LHCN-M2 (cell line): ENCODE measurements around the gene TSPAN14. TPM values are rescaled to one million over a fixed set of nuclear protein-coding genes. Genes with fewer than 3 reads are reported as not detected.

ENCODE experiments used
- DNase-seq: peaks from one replicate; pipeline ENCODE4 v3.0.0-alpha.2; 2012; ENCODE audit warnings: low read depth
- total RNA-seq: library from RNA; depleted of rRNA; stranded (reverse); fragments of >200 nt; gene quantifications from 2 replicates; pipeline ENCODE4 v1.2.3, GENCODE V29; 2014

Gene TSPAN14
- total RNA-seq, 1 experiment from 2014 or later, result 18.6 TPM

- no peak for DNase-seq
Observed at GRCh38 chr10:80502621-80503583, 48.8 kb downstream of the TSPAN14 start.

DNA sequence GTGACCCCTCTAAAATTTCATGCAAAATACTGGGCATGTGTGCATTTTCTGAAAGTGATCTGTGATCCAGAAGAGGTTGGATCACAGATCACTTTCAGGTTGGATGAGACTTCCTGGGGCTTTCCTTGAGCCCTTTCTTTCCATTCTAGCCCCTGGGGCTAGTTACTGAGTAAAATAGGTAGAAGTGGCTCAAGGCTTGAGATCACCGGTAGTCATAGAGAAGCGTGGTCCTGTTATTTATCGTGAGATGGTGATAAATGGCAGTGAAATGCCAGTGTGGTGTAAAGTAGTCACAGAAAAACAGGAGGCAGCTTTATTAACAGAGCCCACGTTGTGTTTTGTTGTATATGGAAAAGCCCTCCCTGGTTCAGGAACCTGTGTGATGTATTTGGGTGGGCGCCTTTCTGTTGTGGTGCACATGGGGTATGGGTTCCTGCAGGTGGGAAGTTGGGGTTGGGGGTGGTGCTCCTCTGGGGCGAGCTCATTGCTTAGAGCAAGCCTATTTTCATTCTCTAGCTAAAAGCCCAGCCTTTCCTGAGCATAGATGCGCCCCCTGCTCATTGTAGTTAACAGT, 49.6 kb downstream of the TSPAN14 start:
- no peak for DNase-seq

- DNase-seq, result no peak
Observed at GRCh38 chr10:80504158-80504811, 50.2 kb downstream of the TSPAN14 start.

DNA sequence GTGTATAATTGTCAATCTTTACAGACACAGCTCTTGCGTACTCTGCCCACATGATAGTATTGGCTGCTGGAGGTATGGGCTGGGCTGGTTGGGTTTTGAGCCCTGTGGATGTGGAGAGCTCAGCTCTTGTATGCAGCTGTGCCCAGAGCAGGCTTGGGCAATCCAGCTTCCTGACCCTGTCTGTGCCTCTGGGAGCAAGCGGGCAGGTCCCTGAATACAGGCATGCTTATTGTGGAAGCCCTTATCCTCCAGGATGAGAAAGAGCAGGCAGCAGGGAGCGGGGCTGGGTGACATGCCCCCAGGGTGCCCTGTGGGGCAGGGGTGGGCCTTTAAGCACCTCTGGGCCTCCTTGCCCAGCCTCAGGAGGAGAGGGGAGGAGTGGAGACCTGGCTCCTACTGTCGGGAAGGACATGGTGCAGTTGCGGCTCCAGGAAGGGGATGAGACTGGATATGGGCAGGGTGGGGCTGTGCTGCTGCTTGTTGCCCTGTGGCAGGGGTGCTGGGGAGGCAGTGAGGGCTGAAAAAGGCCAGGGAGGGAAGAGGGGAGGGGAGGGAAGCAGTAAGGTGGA, 50.9 kb downstream of the TSPAN14 start:
- DNase-seq, result no peak

- DNase-seq, result no peak
Observed at GRCh38 chr10:80506189-80506575, 52.1 kb downstream of the TSPAN14 start.

DNA sequence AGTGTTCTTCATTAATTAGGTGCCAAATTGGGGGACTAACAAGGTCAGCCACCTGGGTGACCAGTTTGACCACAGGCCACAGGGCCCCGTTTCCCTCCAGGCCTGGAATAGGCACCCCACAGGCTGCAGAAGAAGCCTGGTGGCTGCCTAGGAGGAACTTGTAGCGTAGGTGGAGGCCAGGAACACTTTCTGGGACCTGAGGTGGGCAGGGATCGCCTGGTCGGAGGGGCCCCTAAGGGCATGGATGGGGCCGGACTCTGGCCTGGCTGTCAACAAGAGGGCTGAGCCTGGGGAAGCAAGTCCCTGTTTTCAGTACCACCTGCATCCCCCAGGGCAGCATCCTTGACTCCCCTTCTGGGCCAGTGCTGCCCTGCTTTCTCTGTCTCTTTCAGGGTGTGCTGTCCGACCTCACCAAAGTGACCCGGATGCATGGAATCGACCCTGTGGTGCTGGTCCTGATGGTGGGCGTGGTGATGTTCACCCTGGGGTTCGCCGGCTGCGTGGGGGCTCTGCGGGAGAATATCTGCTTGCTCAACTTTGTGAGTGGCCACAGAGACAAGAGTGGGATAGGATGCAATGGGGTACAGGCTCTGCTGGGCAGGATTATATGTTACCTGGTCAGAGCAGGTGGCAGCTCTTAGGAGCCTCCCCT, 52.9 kb downstream of the TSPAN14 start:
- DNase-seq, result no peak

DNA sequence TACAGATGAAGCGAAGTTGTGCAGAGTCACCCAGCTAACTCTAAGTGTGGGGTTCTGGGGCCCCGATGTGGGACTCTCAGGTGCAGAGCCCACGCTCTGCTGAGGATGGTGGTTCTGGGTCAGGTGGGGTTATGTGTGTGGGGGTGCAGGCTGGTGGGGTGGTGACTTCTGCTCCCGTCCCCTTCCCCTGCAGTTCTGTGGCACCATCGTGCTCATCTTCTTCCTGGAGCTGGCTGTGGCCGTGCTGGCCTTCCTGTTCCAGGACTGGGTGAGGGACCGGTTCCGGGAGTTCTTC, 54.9 kb downstream of the TSPAN14 start:
- no peak for DNase-seq

DNA sequence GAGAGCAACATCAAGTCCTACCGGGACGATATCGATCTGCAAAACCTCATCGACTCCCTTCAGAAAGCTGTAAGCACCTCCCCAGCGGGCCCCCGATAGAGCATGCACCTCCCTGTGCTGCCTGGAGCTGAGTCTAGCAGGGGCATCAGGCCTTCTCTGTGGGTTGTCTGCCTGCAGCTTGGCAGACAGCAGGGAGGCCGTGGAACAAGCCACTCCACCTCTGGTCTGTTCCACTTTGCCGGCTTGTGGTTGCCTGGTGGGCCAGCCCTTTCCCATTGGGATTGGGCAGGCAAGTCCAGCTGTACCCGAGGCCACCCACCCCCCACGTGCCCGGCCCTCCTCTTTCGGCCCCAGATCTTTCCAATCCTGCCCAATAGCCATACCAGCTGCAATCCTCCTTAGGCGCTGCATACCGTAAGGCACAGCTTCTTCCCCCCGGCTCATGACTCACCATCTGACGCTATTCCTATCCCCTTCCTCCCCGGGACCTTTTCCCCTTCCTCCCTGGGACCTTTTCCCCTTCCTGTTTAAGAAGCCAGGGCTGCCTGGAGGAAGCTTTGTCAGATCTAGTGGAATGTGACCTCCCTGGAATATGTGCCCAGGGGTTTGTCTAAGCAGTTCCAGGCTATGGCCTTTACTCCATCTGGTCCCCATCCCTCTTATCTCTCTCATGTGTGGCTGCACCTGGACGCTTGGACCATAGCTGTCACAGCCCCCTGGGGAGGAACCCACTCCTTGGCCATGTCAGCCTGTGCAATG, 55.5 kb downstream of the TSPAN14 start:
- DNase-seq, result no peak

DNA sequence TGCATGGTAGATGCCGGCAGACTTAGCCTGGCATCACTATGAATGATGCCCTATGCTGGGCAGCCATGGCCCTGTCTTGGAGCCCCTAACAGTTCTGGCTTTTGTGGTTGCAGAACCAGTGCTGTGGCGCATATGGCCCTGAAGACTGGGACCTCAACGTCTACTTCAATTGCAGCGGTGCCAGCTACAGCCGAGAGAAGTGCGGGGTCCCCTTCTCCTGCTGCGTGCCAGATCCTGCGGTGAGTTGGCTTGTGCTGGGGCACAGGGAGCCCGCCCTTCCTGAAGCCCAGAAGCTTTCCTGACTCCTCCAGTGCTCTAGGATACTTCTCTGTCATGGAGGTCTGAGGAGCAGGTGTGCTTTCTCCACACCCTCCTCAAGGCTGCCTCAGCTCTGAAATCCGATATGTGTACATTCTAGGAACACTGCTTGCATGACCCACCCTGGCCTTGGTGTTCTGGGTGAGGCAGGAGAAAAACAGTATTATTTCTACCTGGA, 58.0 kb downstream of the TSPAN14 start:
- DNase-seq, result no peak

- no peak for DNase-seq
Observed at GRCh38 chr10:80513106-80513505, 59.0 kb downstream of the TSPAN14 start.

DNA sequence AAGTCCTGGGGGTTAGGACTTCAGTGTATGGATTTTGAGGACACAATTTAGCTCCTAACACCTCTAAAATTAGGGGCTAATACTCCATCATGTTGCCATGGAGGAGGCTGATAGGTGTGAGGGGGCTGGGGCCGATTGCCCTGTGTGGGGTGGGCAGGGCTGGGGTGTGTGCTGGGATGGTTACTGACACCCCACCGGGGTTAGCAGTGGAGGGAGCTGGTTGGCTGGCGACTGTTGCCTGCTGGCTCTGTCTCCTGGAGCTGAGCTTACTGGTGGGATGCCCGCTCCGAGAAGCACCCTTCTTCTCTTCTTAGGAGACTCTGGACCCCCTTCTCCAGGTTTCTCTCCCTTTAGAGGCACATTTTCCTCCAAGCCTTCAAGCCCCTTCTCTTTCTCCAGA, 61.4 kb downstream of the TSPAN14 start:
- no peak for DNase-seq

GRCh38 chr10:80515941-80516340, 61.8 kb downstream of the TSPAN14 start:
- no peak for DNase-seq

DNA sequence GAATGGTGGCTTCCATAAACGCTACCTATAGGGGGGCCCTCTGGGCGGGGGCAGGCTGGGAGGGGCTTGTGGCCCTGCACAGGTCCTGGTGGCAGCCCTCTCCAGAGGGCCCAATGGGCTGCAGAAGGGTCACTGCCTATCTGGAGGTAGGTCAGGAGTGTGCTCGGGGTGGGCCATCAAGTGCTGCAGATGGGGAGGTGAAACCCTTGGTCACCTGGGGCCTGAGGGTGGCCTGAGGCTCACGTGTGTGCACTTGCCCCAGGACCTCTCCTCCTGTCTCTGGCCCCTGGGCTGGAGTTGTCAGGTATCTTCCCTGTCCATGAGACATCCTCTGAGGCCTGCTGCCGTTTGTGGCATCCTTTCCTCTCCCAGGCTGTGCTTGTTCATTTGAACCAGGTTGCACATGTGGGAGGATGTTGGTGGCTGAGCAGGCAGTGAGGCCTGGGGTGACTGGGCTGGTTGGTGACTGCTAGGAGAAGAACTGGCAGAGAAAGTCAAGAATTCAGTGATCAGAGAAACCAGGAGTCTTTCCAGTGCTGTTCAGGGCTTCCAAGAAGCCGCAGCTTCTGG, 62.5 kb downstream of the TSPAN14 start:
- DNase-seq, result no peak

DNA sequence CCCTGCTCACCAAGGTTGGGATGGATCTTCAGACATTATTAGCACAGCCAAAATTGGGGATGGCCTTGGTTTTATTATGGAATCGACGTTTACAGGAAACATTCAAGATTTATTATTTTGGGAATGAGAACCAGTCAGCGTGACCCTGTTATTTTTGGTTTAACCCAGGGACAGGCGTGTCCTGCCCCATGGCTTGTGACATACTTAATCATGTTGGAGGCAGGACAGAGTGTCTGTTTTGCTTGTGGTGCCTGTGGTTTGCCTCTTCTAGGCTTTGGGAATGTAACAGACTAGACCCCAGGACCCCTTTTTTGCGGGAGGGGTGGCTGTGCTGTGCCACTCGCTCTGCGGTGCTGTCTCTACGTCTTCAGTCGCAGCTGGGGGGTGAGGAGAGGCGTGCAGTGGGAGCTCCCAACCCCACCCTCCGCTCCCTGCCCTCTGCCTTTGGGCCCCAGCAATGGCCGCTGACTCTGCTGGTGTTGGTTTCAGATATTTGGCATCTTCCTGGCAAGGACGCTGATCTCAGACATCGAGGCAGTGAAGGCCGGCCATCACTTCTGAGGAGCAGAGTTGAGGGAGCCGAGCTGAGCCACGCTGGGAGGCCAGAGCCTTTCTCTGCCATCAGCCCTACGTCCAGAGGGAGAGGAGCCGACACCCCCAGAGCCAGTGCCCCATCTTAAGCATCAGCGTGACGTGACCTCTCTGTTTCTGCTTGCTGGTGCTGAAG, 63.5 kb downstream of the TSPAN14 start:
- no peak for DNase-seq

- DNase-seq, result no peak
Observed at GRCh38 chr10:80518143-80518806, 64.2 kb downstream of the TSPAN14 start.

DNA sequence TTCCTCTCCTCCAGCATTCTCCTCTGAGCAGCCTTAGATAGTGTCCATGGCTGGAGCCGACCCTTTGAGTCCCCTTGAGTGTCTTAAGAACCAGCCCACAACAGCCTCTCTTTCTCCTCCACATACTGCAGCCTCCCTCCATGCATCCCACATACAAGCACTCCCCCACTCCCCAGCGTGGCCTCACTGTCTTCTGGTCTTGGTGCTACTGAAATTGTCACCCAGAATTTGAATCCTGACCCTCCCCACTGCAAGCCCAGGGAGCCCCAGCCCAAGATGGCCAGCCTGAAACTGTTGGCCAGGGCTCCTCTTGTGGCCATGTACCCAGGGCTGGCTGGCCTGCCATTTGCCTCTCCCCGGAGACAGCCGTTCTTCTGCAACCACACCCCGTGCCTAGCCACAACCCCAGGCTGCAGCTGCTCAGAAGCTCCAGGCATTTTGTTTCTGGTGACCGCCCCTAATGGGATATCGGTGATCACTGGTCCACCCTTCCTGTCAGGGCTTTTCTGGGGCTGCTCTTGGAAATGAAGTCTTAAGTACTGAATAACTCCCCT, 64.8 kb downstream of the TSPAN14 start:
- peak; percentile 15 for DNase-seq

DNA sequence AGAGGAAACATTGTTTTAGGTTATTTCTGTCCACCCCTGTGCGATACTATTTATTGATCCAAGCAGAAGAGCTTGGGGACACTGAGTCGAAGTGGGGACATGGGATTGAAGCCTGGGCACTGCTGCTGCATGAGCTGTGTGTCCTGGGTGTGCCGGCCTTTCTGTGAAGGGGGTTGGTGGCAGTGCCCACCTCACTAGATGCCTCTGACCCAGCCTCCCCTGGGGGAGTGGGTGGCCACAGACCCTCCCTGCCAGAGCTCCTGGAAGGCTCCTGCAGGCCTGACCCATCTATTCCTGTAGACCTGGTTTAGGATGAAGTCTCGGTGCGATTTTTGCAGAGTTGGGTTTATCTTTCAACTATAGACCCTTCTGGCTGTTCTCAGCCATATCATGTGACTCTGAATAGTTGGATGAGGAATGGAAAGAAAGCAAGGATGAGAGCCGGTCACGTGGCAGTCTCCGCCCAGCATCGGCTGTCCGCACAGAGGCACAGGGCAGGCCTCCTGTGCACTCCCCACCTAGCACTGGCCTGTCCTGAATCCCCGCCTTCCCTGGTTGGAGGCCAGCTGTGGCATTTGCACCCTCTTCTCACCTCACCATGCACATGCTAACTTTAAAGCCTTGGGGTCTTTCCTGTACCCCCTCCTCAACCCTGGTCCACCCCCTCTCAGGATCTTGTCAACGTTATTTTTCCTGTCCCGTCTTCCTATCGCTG, 66.0 kb downstream of the TSPAN14 start:
- no peak for DNase-seq
